Panc1 (cell line): Measurements from ENCODE around the gene VMAC. TPM values are rescaled to one million over a fixed set of nuclear protein-coding genes. Genes with fewer than 3 reads are reported as not detected.

Source experiments
- ATAC-seq: fragments of 200-7000 bp; cut with Tn5 transposase; 2 replicates; pipeline ENCODE4 v1.9.1; 2020; ENCODE audit warnings: mild to moderate bottlenecking, moderate library complexity
- BruUV-seq: library from RNA; stranded (reverse); fragments of 400-500 nt; replicated peaks from 2 replicates; lab custom pipeline; 2021; lab: Mats Ljungman, UMichigan
- CTCF ChIA-PET: fragments of 300-600 bp; sonication (Branson Sonifier 250); formaldehyde crosslinking; loops from one replicate; lab custom pipeline; 2022; ENCODE audit warnings: antibody characterized with exemption; lab: Charles Lee
- POLR2A ChIA-PET: fragments of 300-600 bp; sonication (Branson Sonifier 250); formaldehyde crosslinking; loops from one replicate; lab custom pipeline; 2022; ENCODE audit warnings: antibody characterized with exemption; lab: Charles Lee
- DNase-seq: peaks from one replicate; pipeline ENCODE4 v3.0.0-alpha.2; 2010; ENCODE audit warnings: low read depth, low spot score
- H3K27ac ChIP-seq: 2 replicates; pipeline ENCODE4 v1.5.1; 2011; ENCODE audit warnings: mild to moderate bottlenecking, low read length, inconsistent platforms
- H3K27me3 ChIP-seq: fragments of 200-500 bp; sonication (Bioruptor generic); 2 replicates; pipeline ENCODE4 v1.6.0; 2014; ENCODE audit warnings: low read length, inconsistent platforms; ENCODE audit not compliant: control insufficient read depth, insufficient read depth
- H3K36me3 ChIP-seq: fragments of 200-500 bp; sonication (Bioruptor generic); 2 replicates; pipeline ENCODE4 v1.5.1; 2014; ENCODE audit warnings: inconsistent platforms, mild to moderate bottlenecking, low read length, moderate library complexity; ENCODE audit not compliant: control insufficient read depth, insufficient read depth
- H3K4me1 ChIP-seq: 2 replicates; pipeline ENCODE4 v1.5.1; 2011; ENCODE audit warnings: inconsistent platforms, mild to moderate bottlenecking, low read length, moderate library complexity; ENCODE audit not compliant: control insufficient read depth, insufficient read depth
- H3K4me3 ChIP-seq, 2 experiments: 2 replicates each; pipeline ENCODE4 v1.5.1; 2011 to 2012; ENCODE audit warnings: low read depth in 2 of 2, low read length in 2 of 2, mild to moderate bottlenecking in 2 of 2, inconsistent platforms in 1 of 2, moderate library complexity in 1 of 2
- H3K9me3 ChIP-seq: fragments of 200-500 bp; sonication (Bioruptor generic); 2 replicates; pipeline ENCODE4 v1.5.1; 2014; ENCODE audit warnings: low read depth, mild to moderate bottlenecking, inconsistent platforms, low read length, moderate library complexity; ENCODE audit not compliant: control insufficient read depth, insufficient read depth
- POLR2AphosphoS5 ChIP-seq: IDR thresholded peaks from 2 replicates; pipeline ENCODE4 v1.6.1; 2012; ENCODE audit warnings: mild to moderate bottlenecking, low read depth, low read length, moderate library complexity
- SIN3A ChIP-seq: IDR thresholded peaks from 2 replicates; pipeline ENCODE4 v1.6.1; 2012; ENCODE audit warnings: low read depth, mild to moderate bottlenecking, low read length, moderate library complexity, borderline replicate concordance; ENCODE audit not compliant: insufficient read depth
- TCF7L2 ChIP-seq: IDR thresholded peaks from 2 replicates; pipeline ENCODE4 v1.6.1; 2011; ENCODE audit warnings: mild to moderate bottlenecking, low read depth, low read length, inconsistent platforms
- in situ Hi-C: cut with HindIII; loops from 2 replicates; pipeline ENCODE4 v1.10.0; 2016; ENCODE audit warnings: low sequenced_read_pairs, low pct_unique_long_range_greater_than_20kb
- intact Hi-C: fragments of 100-400 bp; cut with micrococcal nuclease; formaldehyde crosslinking; loops from one replicate; pipeline ENCODE4 v1.10.0; 2022; ENCODE audit not compliant: unreplicated experiment
- total RNA-seq: library from RNA; stranded (reverse); gene quantifications from one replicate; pipeline ENCODE4 v1.2.1, GENCODE V29; 2021; ENCODE audit not compliant: unreplicated experiment
- TF ChIP-seq, protein P1 (sequence below), 2 experiments: IDR thresholded peaks; 2 replicates each; pipeline ENCODE4 v1.6.1; 2011 to 2012; ENCODE audit warnings: low read depth in 2 of 2, control low read depth in 1 of 2, low read length in 1 of 2, mild to moderate bottlenecking in 1 of 2, moderate library complexity in 1 of 2; ENCODE audit not compliant: insufficient read depth in 1 of 2
- TF ChIP-seq, protein P2 (sequence below): fragments of 450-650 bp; IDR thresholded peaks from 2 replicates; pipeline ENCODE4 v1.5.1; 2017; ENCODE audit warnings: mild to moderate bottlenecking

The VMAC gene
- total RNA-seq, 1 experiment from 2014 or later = 5.2 TPM

DNA sequence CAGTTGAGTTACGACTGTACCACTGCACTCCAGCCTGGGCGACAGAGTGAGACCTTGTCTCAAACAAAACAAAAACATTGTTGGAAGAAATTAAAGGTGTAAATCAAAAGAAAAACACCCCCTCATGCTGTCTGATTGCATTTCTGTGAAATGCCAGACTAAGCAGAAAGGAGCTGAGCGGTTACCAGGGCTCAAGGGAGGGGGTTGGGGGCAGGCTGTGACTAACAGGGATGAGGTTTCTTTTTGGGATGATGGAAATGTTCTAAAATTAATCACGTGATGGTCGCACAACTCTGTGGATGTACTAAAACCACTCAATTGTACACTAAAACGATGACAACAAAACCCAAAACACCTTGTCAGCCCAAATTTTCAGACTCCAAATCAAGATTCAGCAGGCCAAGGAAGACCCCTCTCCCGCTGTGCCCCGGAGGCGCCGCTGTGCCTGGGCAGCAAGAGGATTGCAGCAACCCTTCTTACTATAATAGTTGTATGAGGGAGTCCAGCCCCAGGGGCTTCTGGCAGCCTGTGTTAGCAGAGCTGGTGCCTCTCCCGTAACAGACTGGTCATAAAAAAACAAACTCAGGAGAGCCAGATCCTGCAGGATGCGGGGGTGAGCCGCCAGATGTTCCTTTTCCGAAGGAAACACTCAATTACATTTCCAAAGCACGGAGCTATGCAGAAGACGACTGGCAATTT, 30.3 kb downstream of the VMAC start:
- intact Hi-C loops (no loop called here), in situ Hi-C loops (no loop called here)
- Histone ChIP-seq H3K4me1 (no peaks in the 10 kb centered on the region; the same call in 1 of the 2 replicates), H3K27ac (no peak overlapping the region), H3K4me3 (no peak overlapping the region), H3K36me3 (no peaks in the 10 kb centered on the region; the same call in 1 of the 2 replicates), H3K9me3 (no peaks in the 10 kb centered on the region), H3K27me3 (no peaks in the 10 kb centered on the region)
- BruUV-seq = no TSS peak
- ATAC-seq (no peak), DNase-seq (no peak)
- ChIA-PET CTCF (no interaction called here), POLR2A (no interaction called here)
- TF ChIP-seq, protein P1, sequence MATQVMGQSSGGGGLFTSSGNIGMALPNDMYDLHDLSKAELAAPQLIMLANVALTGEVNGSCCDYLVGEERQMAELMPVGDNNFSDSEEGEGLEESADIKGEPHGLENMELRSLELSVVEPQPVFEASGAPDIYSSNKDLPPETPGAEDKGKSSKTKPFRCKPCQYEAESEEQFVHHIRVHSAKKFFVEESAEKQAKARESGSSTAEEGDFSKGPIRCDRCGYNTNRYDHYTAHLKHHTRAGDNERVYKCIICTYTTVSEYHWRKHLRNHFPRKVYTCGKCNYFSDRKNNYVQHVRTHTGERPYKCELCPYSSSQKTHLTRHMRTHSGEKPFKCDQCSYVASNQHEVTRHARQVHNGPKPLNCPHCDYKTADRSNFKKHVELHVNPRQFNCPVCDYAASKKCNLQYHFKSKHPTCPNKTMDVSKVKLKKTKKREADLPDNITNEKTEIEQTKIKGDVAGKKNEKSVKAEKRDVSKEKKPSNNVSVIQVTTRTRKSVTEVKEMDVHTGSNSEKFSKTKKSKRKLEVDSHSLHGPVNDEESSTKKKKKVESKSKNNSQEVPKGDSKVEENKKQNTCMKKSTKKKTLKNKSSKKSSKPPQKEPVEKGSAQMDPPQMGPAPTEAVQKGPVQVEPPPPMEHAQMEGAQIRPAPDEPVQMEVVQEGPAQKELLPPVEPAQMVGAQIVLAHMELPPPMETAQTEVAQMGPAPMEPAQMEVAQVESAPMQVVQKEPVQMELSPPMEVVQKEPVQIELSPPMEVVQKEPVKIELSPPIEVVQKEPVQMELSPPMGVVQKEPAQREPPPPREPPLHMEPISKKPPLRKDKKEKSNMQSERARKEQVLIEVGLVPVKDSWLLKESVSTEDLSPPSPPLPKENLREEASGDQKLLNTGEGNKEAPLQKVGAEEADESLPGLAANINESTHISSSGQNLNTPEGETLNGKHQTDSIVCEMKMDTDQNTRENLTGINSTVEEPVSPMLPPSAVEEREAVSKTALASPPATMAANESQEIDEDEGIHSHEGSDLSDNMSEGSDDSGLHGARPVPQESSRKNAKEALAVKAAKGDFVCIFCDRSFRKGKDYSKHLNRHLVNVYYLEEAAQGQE (IDR thresholded peaks at IDR 0.05; ENCODE audit: insufficient read depth in 1 of 2, low read depth in 2 of 2, low read length in 1 of 2) = no peak
- TF ChIP-seq POLR2AphosphoS5 (no peak), SIN3A (no peak), TCF7L2 (no peak)
- TF ChIP-seq, protein P2, sequence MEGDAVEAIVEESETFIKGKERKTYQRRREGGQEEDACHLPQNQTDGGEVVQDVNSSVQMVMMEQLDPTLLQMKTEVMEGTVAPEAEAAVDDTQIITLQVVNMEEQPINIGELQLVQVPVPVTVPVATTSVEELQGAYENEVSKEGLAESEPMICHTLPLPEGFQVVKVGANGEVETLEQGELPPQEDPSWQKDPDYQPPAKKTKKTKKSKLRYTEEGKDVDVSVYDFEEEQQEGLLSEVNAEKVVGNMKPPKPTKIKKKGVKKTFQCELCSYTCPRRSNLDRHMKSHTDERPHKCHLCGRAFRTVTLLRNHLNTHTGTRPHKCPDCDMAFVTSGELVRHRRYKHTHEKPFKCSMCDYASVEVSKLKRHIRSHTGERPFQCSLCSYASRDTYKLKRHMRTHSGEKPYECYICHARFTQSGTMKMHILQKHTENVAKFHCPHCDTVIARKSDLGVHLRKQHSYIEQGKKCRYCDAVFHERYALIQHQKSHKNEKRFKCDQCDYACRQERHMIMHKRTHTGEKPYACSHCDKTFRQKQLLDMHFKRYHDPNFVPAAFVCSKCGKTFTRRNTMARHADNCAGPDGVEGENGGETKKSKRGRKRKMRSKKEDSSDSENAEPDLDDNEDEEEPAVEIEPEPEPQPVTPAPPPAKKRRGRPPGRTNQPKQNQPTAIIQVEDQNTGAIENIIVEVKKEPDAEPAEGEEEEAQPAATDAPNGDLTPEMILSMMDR = no peak

DNA sequence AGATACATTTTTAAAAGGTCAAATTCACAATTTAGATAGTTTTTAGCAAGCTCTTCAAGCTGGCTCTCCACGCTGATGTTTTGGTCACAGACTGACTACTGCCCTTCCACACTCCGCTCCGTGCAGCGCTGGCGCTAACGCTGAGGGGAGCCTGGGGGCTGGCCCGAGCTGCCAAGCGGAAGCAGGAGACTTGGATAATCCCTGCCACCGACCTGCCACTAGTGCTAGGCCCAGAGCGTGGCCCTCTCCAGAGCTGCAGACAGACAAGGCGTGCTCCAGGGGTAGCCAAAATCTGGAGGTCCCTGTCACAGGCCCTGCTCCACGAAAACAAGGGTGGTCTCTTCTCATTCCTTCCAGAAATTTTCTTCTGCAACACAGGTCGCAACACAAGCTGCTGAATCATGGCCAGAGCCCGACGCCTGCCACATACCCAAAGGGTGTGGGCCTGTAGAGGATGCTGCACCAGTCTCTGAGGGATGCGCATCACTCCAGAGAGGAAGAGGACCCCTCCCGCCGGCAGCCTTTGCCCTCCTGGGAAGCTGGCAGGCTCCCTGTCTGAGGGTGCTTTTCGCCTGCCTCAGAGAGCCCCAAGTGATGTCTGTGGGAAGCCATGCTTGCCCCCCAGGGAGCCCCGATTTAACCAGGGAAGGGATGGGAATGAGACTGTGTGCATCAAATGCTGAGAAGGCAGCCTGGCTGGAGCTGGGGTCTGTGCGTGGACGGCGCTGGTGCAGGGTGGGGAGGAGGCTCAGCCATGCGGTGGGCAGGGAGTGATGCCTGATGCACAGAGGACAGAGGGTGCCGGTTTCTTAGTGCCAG, 31.0 kb downstream of the VMAC start:
- TF ChIP-seq, protein P1 (IDR thresholded peaks at IDR 0.05; ENCODE audit: insufficient read depth in 1 of 2, low read depth in 2 of 2, low read length in 1 of 2) = no peak
- TF ChIP-seq SIN3A = no peak
- no peak for TF ChIP-seq TCF7L2
- TF ChIP-seq, protein P2 = no peak
- no peak for TF ChIP-seq POLR2AphosphoS5
- ATAC-seq (no peak), DNase-seq (no peak)
- no peaks in the 10 kb centered on the region; the same call in 1 of the 2 replicates for H3K4me1 ChIP-seq
- H3K9me3 ChIP-seq = no peaks in the 10 kb centered on the region
- no peak overlapping the region for H3K27ac ChIP-seq
- no TSS peak for BruUV-seq
- in situ Hi-C loops = no loop called here
- H3K4me3 ChIP-seq = no peak overlapping the region
- intact Hi-C loops = no loop called here
- H3K36me3 ChIP-seq = no peaks in the 10 kb centered on the region; the same call in 1 of the 2 replicates
- ChIA-PET CTCF (no interaction called here), POLR2A (no interaction called here)
- no peaks in the 10 kb centered on the region for H3K27me3 ChIP-seq
